HL-60 (cell line): ENCODE results near the gene FKBP15.

Source experiments
- DNase-seq, 2 experiments: peaks; one replicate each; pipeline ENCODE4 v3.0.0-alpha.2; 2010 to 2020; ENCODE audit warnings: low read depth in 1 of 2, low spot score in 1 of 2
- H3K27ac ChIP-seq: fragments of 250-450 bp; sonication (Bioruptor Pico); replicated peaks from 2 replicates; pipeline ENCODE4 v1.5.1; 2020; ENCODE audit warnings: mild to moderate bottlenecking, moderate library complexity
- H3K27me3 ChIP-seq: fragments of 250-450 bp; sonication (Bioruptor Pico); 2 replicates; pipeline ENCODE4 v1.5.1; 2021; ENCODE audit warnings: mild to moderate bottlenecking, moderate library complexity; ENCODE audit not compliant: insufficient read depth, poor library complexity, severe bottlenecking
- H3K4me3 ChIP-seq: replicated peaks from 2 replicates; pipeline ENCODE4 v1.5.1; 2011; ENCODE audit warnings: mild to moderate bottlenecking, control low read depth, low read length; ENCODE audit not compliant: insufficient read depth
- GABPA ChIP-seq: IDR thresholded peaks from 2 replicates; pipeline ENCODE4 v1.6.1; 2012; ENCODE audit warnings: low read depth
- POLR2AphosphoS5 ChIP-seq: IDR thresholded peaks from 2 replicates; pipeline ENCODE4 v1.6.1; 2012; ENCODE audit warnings: low read depth
- SPI1 ChIP-seq: IDR thresholded peaks from 2 replicates; pipeline ENCODE4 v1.6.1; 2012; ENCODE audit warnings: low read depth, mild to moderate bottlenecking, borderline replicate concordance
- TF ChIP-seq, protein P1 (sequence below): IDR thresholded peaks from one replicate; pipeline ENCODE4 v1.5.1; 2011; ENCODE audit warnings: low read length, control low read depth, inconsistent platforms; ENCODE audit not compliant: insufficient read depth
- TF ChIP-seq, protein P2 (sequence below): IDR thresholded peaks from 2 replicates; pipeline ENCODE4 v1.6.1; 2012; ENCODE audit warnings: low read depth; ENCODE audit not compliant: insufficient replicate concordance

FKBP15 gene

DNA sequence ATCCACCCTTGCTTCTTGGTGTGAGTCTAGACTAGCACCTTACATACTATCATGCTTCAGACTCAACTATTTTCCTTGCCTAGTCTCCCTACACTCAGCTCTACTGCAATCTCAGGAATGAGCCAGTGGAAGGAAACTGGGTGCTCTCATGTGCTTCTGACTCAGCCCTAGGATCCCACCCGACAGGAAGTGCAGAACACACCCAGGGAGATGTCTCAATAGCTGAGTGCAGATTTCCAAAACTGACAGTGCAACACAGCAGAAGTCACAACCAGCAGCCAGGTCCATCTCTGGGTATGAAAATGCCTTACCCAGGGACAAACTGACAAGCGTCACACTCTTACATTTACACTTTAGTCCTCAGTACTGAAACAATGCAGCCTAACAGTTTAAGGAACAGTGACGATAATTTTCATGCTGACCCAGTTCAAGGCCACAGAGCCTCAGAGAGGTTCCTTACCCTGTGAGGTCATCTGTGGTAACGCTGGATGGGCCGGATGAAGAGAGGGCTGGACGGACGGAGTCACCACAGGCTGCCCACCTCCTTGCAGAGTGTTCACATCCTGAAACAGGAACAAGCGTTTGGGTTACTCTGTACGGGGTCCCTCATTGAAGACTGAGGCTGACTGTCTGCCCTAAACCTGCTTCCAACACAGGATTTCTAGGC lies 33.0 kb downstream of the FKBP15 start:
- peak; percentile 75 to 87 for DNase-seq
- TF ChIP-seq, protein P1, sequence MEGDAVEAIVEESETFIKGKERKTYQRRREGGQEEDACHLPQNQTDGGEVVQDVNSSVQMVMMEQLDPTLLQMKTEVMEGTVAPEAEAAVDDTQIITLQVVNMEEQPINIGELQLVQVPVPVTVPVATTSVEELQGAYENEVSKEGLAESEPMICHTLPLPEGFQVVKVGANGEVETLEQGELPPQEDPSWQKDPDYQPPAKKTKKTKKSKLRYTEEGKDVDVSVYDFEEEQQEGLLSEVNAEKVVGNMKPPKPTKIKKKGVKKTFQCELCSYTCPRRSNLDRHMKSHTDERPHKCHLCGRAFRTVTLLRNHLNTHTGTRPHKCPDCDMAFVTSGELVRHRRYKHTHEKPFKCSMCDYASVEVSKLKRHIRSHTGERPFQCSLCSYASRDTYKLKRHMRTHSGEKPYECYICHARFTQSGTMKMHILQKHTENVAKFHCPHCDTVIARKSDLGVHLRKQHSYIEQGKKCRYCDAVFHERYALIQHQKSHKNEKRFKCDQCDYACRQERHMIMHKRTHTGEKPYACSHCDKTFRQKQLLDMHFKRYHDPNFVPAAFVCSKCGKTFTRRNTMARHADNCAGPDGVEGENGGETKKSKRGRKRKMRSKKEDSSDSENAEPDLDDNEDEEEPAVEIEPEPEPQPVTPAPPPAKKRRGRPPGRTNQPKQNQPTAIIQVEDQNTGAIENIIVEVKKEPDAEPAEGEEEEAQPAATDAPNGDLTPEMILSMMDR: no peak
- TF ChIP-seq SPI1 (peak; percentile 57; the same call in 1 of the 2 replicates), GABPA (no peak), POLR2AphosphoS5 (peak; percentile 59; the same call in 1 of the 2 replicates)
- TF ChIP-seq, protein P2, sequence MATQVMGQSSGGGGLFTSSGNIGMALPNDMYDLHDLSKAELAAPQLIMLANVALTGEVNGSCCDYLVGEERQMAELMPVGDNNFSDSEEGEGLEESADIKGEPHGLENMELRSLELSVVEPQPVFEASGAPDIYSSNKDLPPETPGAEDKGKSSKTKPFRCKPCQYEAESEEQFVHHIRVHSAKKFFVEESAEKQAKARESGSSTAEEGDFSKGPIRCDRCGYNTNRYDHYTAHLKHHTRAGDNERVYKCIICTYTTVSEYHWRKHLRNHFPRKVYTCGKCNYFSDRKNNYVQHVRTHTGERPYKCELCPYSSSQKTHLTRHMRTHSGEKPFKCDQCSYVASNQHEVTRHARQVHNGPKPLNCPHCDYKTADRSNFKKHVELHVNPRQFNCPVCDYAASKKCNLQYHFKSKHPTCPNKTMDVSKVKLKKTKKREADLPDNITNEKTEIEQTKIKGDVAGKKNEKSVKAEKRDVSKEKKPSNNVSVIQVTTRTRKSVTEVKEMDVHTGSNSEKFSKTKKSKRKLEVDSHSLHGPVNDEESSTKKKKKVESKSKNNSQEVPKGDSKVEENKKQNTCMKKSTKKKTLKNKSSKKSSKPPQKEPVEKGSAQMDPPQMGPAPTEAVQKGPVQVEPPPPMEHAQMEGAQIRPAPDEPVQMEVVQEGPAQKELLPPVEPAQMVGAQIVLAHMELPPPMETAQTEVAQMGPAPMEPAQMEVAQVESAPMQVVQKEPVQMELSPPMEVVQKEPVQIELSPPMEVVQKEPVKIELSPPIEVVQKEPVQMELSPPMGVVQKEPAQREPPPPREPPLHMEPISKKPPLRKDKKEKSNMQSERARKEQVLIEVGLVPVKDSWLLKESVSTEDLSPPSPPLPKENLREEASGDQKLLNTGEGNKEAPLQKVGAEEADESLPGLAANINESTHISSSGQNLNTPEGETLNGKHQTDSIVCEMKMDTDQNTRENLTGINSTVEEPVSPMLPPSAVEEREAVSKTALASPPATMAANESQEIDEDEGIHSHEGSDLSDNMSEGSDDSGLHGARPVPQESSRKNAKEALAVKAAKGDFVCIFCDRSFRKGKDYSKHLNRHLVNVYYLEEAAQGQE: no peak
- Histone ChIP-seq H3K27me3 (no peaks in the 10 kb centered on the region), H3K27ac (peak overlapping the region; percentile 71), H3K4me3 (peak overlapping the region; percentile 10)

DNA sequence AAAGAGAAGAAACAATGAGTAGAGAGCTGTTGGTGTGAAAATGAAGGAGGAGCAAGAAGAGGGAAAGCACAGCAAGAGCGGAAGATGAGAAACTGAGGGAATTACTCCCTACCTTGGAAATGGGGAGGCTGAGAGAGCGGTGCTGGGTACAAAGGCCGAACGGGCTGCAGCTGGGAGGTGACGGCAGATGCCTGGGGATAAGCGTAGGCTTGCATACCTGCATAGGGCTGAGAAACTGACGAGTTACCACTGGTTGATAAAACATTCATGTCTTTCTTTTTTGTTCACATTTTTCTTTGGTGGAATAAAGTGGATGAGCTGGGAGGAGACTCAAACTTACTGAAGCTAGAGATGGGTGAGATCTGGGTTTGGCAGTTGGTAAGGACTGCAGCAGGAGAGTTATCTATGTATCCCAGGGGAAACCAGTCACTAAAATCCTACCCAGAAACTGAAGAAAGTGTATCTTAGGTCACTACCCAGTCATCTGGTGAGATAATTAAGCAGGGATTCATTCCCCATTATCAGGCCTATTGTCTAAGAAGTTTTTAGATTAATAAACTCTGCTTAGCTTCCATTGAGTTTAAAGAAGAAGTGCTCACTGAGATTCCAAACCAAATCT lies 34.8 kb downstream of the FKBP15 start:
- TF ChIP-seq GABPA: no peak
- no peaks in the 10 kb centered on the region for H3K27me3 ChIP-seq
- H3K27ac ChIP-seq: 0 out of 2 replicates have a peak overlapping the region, but pooled peaks have one; percentile 7
- no peak for DNase-seq
- H3K4me3 ChIP-seq: no peak overlapping the region

DNA sequence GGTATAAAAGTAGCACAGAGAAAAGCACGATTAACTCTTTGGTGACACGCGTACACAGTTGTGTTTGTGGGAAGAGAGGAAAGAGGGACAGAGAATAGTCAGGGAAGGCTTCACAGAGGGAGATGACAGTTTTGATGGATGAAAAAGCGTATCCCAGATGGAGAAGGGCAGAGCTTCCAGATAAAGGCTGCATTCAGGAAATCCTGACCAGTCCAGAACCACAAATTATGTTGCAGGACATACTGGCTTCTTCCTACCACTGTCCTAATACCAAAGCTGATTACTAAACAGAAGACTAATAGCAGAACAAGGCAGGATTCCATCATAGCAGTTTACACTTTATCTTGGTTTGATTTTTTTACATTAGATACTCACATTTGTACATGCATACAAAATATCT lies 35.8 kb downstream of the FKBP15 start:
- Histone ChIP-seq H3K27me3 (no peaks in the 10 kb centered on the region), H3K4me3 (no peak overlapping the region), H3K27ac (no peak overlapping the region)
- TF ChIP-seq GABPA (no peak), POLR2AphosphoS5 (no peak), SPI1 (no peak)
- TF ChIP-seq, protein P1: no peak
- TF ChIP-seq, protein P2: no peak
- DNase-seq: no peak

DNA sequence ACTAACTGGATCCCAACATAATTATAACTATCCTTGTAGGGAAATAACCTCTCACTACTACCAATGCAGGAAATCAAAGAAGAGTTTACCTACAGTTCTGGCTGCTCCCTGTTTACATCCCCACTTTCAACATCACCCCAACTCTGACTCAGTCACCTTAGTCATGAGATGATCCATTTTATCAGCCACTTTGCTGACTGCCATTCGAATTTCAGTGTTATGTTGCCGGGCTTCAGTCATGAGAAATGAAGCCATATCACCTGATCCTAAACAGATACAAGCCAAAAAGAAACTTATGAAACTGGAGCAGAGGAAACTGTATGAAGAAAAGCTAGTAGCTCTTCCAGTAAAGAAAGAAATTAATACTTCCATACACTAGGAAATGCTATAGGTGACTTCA lies 36.5 kb downstream of the FKBP15 start:
- TF ChIP-seq, protein P1: no peak
- no peak for TF ChIP-seq POLR2AphosphoS5
- TF ChIP-seq GABPA: no peak
- no peak for TF ChIP-seq SPI1

More for the DNA sequence above, 36.5 kb downstream of the FKBP15 start:
- no peak for DNase-seq
- Histone ChIP-seq H3K27ac (no peak overlapping the region), H3K27me3 (no peaks in the 10 kb centered on the region), H3K4me3 (no peak overlapping the region)
